DOHH2 (cell line): ENCODE data around the gene ILF2.

ENCODE experiments used
- EZH2phosphoT487 ChIP-seq: fragments of 200-600 bp; sonication (generic); IDR thresholded peaks from 2 replicates; pipeline ENCODE4 v1.6.1; 2017; ENCODE audit warnings: borderline replicate concordance, mild to moderate bottlenecking, antibody characterized with exemption, low read length, moderate library complexity, mixed read lengths
- TF ChIP-seq, protein P1 (sequence below): fragments of 200-600 bp; sonication (generic); IDR thresholded peaks from one replicate; pipeline ENCODE4 v1.5.1; 2014; ENCODE audit warnings: antibody characterized with exemption, mild to moderate bottlenecking, low read depth, low read length; ENCODE audit not compliant: poor library complexity, severe bottlenecking

DNA sequence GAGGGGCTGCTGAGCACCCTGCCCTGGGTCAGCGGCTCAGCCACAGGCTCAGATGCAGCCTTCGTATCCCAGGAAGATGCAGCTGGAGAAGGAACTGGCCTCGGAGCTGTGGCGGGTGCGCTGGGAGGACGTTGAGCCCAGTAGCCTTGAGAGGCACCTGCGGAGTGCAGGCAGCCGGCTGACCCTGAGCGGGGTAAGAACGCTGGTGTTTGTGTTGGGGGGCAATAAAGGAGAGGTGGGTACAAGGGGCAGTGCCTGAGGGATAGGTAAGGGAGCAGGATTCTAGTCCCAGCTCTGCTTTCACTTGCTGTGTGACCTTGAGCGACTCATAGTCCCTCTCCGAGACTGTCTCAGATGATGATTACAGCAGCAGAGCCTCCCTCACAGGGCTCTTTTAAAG lies 14.1 kb upstream of the ILF2 start:
- TF ChIP-seq, protein P1, sequence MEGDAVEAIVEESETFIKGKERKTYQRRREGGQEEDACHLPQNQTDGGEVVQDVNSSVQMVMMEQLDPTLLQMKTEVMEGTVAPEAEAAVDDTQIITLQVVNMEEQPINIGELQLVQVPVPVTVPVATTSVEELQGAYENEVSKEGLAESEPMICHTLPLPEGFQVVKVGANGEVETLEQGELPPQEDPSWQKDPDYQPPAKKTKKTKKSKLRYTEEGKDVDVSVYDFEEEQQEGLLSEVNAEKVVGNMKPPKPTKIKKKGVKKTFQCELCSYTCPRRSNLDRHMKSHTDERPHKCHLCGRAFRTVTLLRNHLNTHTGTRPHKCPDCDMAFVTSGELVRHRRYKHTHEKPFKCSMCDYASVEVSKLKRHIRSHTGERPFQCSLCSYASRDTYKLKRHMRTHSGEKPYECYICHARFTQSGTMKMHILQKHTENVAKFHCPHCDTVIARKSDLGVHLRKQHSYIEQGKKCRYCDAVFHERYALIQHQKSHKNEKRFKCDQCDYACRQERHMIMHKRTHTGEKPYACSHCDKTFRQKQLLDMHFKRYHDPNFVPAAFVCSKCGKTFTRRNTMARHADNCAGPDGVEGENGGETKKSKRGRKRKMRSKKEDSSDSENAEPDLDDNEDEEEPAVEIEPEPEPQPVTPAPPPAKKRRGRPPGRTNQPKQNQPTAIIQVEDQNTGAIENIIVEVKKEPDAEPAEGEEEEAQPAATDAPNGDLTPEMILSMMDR = no peak
- TF ChIP-seq EZH2phosphoT487 = no peak
